ENCODE measurements around the gene TCF7L1.

GRCh38 chr2:85356186-85356585, 223.0 kb downstream of the TCF7L1 start:
- TF ChIP-seq EZH2 (IDR thresholded peaks at IDR 0.05; ENCODE audit: insufficient read depth, poor library complexity, severe bottlenecking) (no peak), EZH2phosphoT487 (IDR thresholded peaks at IDR 0.05; ENCODE audit: insufficient read depth, low read depth) (no peak)

Measured in GM23248 (cell line).